Osteoblast (primary cell): ENCODE measurements around the gene OR5W2. TPM values are rescaled to one million over a fixed set of nuclear protein-coding genes. Genes with fewer than 3 reads are reported as not detected.

ENCODE experiments used
- DNase-seq: peaks from one replicate; pipeline ENCODE4 v3.0.0; 2011; ENCODE audit warnings: low spot score, mixed read lengths; ENCODE audit not compliant: insufficient read length; ENCODE audit errors: missing footprints
- H2AFZ ChIP-seq: 2 replicates; pipeline ENCODE4 v1.6.0; 2011; ENCODE audit warnings: mild to moderate bottlenecking, low read length
- H3K27ac ChIP-seq: 2 replicates; pipeline ENCODE4 v1.5.1; 2011; ENCODE audit warnings: mild to moderate bottlenecking, low read depth, low read length, moderate library complexity
- H3K27me3 ChIP-seq: 2 replicates; pipeline ENCODE4 v1.6.0; 2012; ENCODE audit warnings: mild to moderate bottlenecking, control low read depth, inconsistent platforms, low read length, moderate library complexity; ENCODE audit not compliant: insufficient read depth
- H3K36me3 ChIP-seq: 2 replicates; pipeline ENCODE4 v1.5.1; 2011; ENCODE audit warnings: mild to moderate bottlenecking, low read length, control low read depth, moderate library complexity; ENCODE audit not compliant: insufficient read depth
- H3K4me1 ChIP-seq: 2 replicates; pipeline ENCODE4 v1.5.1; 2011; ENCODE audit warnings: mild to moderate bottlenecking, low read length, control low read depth, moderate library complexity; ENCODE audit not compliant: insufficient read depth
- H3K4me2 ChIP-seq: 2 replicates; pipeline ENCODE4 v1.6.0; 2011; ENCODE audit warnings: mild to moderate bottlenecking, low read length; ENCODE audit not compliant: insufficient read depth
- H3K4me3 ChIP-seq: fragments of 200-600 bp; sonication (generic); 3 replicates; pipeline ENCODE4 v1.5.1; 2012; ENCODE audit warnings: mild to moderate bottlenecking, low read length, inconsistent platforms; ENCODE audit not compliant: insufficient read depth
- H3K79me2 ChIP-seq: 2 replicates; pipeline ENCODE4 v1.6.0; 2012; ENCODE audit warnings: mild to moderate bottlenecking, low read length, control low read depth, inconsistent platforms; ENCODE audit not compliant: insufficient read depth
- H3K9me3 ChIP-seq: 2 replicates; pipeline ENCODE4 v1.5.1; 2011; ENCODE audit warnings: low read depth, low read length, control low read depth
- H4K20me1 ChIP-seq: 2 replicates; pipeline ENCODE4 v1.6.0; 2012; ENCODE audit warnings: mild to moderate bottlenecking, low read length, control low read depth; ENCODE audit not compliant: insufficient read depth
- CTCF ChIP-seq: IDR thresholded peaks from 2 replicates; pipeline ENCODE4 v1.5.1; 2011; ENCODE audit warnings: mild to moderate bottlenecking, low read depth, low read length, moderate library complexity; ENCODE audit errors: extremely low read depth
- total RNA-seq: library from RNA; depleted of rRNA; stranded (reverse); fragments of >200 nt; gene quantifications from 2 replicates; pipeline ENCODE4 v1.2.3, GENCODE V29; 2012

OR5W2 gene
- total RNA-seq: not detected in 2 replicates

- Histone ChIP-seq H3K4me3 (no peak within 1 kb of the TSS), H3K4me1 (no peaks in the 10 kb centered on the region), H3K27me3 (no peaks in the 10 kb centered on the region), H3K27ac (no peak within 1 kb of the TSS), H3K79me2 (no peaks in the 10 kb centered on the region), H3K9me3 (peaks cover 2% of the 10 kb centered on the region), H3K4me2 (no peak within 1 kb of the TSS), H4K20me1 (no peaks in the 10 kb centered on the region), H3K36me3 (no peaks in the 10 kb centered on the region), H2AFZ (no peak within 1 kb of the TSS)
- no peak for TF ChIP-seq CTCF
- no peak for DNase-seq
Measured at GRCh38 chr11:55914482-55914881, at the start of gene OR5W2. OR5W2 (minus strand) TSS chr11:55914582; CDS start chr11:55914582, 0 bp downstream.

DNA sequence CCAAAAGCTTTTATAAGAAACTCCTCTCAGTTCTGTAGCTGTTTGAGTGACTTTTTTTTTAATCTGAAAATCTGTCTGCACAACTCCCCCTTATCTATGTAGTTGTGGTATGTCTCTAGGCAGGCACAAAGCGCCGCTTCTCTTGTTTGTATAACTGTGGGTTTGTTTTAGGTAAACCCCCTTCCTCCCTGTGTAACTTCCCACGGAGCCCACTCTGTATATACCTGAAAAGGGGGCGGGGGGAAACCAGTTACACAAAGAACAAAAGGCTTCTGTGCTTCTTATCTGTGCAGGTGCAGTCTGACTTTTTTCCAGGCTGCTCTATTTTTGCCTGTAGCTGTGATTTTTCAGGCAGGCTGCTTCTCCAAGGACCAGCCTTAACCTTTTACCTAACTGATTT lies 42.1 kb upstream of the OR5W2 start:
- Histone ChIP-seq H3K4me3 (no peak overlapping the region), H3K27ac (no peak overlapping the region), H3K79me2 (no peaks in the 10 kb centered on the region), H2AFZ (no peak overlapping the region), H4K20me1 (no peaks in the 10 kb centered on the region), H3K4me2 (no peak overlapping the region), H3K36me3 (no peaks in the 10 kb centered on the region), H3K27me3 (no peaks in the 10 kb centered on the region), H3K4me1 (no peaks in the 10 kb centered on the region), H3K9me3 (no peaks in the 10 kb centered on the region)
- no peak for DNase-seq
- TF ChIP-seq CTCF: no peak

GRCh38 chr11:55949330-55949729 lies 34.9 kb upstream of the OR5W2 start:
- no peaks in the 10 kb centered on the region for H3K4me1 ChIP-seq
- H3K4me3 ChIP-seq: no peak overlapping the region
- H3K27me3 ChIP-seq: no peaks in the 10 kb centered on the region
- no peak overlapping the region for H3K4me2 ChIP-seq
- TF ChIP-seq CTCF: no peak
- no peak overlapping the region for H2AFZ ChIP-seq
- no peak overlapping the region for H3K27ac ChIP-seq
- no peaks in the 10 kb centered on the region for H3K9me3 ChIP-seq
- H3K79me2 ChIP-seq: no peaks in the 10 kb centered on the region
- H4K20me1 ChIP-seq: no peaks in the 10 kb centered on the region
- DNase-seq: no peak
- no peaks in the 10 kb centered on the region for H3K36me3 ChIP-seq

DNA sequence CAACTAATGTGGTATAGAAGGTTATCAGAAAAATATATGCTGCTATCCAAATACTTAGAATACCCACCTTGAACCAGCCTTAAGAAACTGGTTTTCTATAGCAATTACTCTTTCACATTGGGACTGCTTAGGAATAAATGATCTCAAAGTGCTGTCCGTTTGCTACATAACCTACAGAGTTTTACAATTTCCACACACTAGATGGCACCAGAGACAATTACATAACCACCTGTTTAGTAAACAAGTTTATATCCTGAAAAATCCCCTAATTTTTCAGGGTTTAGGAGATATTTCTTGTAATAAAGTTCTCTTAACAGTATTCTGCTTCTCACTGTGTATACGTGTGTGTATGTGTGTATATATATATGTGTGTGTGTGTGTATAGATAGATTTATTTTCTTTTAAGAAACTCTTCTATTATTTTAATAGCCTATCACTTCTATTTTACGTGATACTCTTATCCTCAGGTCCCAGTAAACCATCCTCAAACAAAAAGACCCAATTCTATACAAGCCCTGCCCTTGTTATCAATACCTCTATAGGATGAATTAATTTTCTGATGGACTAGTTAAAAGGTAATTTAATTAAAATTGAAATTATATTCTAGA lies 28.5 kb upstream of the OR5W2 start:
- Histone ChIP-seq H3K4me2 (no peak overlapping the region), H2AFZ (no peak overlapping the region), H3K27ac (no peak overlapping the region), H3K27me3 (no peaks in the 10 kb centered on the region), H4K20me1 (no peaks in the 10 kb centered on the region), H3K9me3 (no peaks in the 10 kb centered on the region), H3K4me1 (no peaks in the 10 kb centered on the region), H3K79me2 (no peaks in the 10 kb centered on the region), H3K4me3 (no peak overlapping the region), H3K36me3 (no peaks in the 10 kb centered on the region)
- DNase-seq: no peak
- TF ChIP-seq CTCF: peak; percentile 17
